GM13976 (cell line): ENCODE data around the gene ETAA1.

Experiments
- DNase-seq: peaks from one replicate; pipeline ENCODE4 v3.0.0; 2012; ENCODE audit warnings: low spot score
- in situ Hi-C: fragments of 300-500 bp; cut with MboI; formaldehyde crosslinking; loops from one replicate; pipeline ENCODE4 v1.12.0; 2022; ENCODE audit warnings: low sequenced_read_pairs, mixed read lengths, inconsistent platforms; ENCODE audit not compliant: unreplicated experiment
- TF ChIP-seq, protein P1 (sequence below): IDR thresholded peaks from 2 replicates; pipeline ENCODE4 v1.5.1; 2012; ENCODE audit warnings: borderline replicate concordance, mild to moderate bottlenecking; ENCODE audit not compliant: insufficient read depth; ENCODE audit errors: extremely low read depth, missing control alignments, control extremely low read depth

ETAA1 gene

DNA sequence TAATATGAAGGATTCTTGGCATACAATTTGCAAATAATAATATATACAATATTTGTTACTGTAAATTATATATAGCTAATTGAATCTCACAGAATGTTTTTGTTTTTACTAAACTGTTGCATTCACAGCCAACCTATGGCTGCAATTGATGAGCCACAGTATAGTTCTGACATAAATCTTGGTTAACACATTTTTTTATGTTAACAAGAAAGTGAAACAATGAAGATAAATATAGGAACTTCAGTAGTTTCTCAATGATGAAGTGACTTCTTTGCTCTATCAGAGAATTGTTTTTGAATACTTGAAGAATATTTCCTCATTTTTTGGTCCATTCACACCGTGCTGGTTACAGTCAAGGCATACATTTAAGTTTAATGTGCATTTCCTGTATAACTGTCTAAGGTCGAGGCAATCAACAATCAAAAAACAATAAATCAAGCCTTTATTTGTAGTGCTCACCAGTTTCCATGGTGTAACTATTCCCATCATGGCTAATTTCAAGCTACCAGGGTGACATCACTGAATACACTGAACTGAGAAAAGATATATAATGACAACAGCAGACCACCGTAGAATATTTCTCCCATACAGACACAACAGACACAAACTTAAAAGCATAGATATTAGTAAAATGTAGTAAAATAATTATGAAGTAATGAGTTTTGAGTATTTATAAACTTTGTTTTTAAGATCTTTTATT is 12.9 kb upstream of the ETAA1 start:
- DNase-seq: no peak
- in situ Hi-C loops: no loop called here
- TF ChIP-seq, protein P1, sequence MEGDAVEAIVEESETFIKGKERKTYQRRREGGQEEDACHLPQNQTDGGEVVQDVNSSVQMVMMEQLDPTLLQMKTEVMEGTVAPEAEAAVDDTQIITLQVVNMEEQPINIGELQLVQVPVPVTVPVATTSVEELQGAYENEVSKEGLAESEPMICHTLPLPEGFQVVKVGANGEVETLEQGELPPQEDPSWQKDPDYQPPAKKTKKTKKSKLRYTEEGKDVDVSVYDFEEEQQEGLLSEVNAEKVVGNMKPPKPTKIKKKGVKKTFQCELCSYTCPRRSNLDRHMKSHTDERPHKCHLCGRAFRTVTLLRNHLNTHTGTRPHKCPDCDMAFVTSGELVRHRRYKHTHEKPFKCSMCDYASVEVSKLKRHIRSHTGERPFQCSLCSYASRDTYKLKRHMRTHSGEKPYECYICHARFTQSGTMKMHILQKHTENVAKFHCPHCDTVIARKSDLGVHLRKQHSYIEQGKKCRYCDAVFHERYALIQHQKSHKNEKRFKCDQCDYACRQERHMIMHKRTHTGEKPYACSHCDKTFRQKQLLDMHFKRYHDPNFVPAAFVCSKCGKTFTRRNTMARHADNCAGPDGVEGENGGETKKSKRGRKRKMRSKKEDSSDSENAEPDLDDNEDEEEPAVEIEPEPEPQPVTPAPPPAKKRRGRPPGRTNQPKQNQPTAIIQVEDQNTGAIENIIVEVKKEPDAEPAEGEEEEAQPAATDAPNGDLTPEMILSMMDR: no peak

DNA sequence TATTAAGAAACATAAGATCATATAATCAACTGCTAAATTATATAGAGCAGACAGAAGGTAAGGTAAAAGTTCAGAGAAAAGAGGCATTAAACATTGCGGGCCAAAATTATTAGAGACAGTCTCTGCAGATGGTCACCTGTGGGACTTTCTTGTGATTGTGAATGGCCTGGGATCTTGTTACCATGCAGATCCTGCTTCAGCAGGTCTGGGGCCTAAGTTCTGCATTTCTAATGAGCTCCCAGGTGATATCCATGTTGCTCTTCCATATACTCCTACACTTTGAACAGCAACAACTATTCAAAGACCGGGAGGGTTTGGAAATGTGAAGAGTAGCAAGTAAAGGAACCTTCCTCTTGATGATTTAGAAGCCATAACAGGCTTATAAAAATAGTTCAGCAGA is 8.5 kb upstream of the ETAA1 start:
- in situ Hi-C loops: no loop called here
- TF ChIP-seq, protein P1: no peak
- DNase-seq: no peak

DNA sequence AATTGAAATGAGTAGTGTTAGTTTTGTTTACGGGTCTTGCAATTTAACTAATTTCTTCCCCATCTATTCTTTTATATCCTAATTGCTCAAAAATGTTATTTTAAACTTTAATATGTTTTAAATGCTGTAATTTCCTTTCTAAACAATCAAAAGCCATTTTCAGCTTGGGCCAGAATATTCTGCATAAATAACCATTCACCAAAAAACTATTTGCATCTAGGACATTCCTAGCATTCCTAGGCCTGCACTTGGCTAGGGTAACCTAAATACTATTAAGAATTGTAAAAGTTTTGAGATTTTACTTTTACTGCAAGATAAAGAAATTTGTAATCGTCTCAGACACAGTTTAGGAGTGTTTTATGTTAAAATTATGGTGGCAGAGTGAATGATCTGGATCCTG is 7.8 kb upstream of the ETAA1 start:
- TF ChIP-seq, protein P1: no peak
- DNase-seq: no peak
- in situ Hi-C loops: no loop called here

DNA sequence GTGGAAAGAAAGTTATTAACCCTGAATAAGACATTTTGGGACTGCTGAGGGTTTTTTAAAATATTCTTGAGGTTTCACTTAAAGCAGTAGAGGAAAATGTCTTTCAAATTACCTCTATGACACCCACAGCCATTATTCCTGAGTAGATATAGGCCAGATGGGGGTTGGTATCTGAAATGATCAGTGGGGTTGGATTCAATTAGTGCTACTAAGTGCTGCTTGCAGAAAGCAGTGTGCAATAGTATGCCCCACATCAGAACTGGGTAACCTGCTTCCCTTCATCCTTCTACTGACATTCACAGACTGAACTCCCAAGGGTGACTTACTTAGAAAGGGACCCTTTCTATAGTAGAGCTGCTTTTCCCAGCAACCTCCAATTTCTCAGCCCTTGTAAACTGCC is 7.3 kb upstream of the ETAA1 start:
- in situ Hi-C loops: no loop called here
- no peak for DNase-seq
- TF ChIP-seq, protein P1: no peak

GRCh38 chr2:67393237-67393636 is 3.9 kb upstream of the ETAA1 start:
- DNase-seq: no peak
- TF ChIP-seq, protein P1: no peak
- in situ Hi-C loops: no loop called here

DNA sequence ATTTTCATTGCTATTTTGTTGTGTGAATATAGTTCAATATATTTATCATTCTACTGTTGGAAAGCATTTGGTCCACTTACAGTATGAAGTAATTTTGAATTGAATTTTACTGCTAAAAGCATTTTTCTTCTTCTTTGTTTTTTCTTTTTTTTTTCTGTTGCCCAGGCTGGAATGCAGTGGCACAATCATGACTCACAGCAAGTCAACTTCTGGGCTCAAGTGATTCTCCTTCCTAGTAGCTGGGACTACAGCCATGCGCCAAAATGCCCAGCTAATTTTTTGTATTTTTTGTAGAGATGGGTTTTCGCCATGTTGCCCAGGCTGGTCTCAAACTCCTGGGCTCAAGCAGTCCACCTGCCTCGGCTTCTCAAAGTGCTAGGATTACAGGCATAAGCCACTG is 2.4 kb upstream of the ETAA1 start:
- in situ Hi-C loops: no loop called here
- TF ChIP-seq, protein P1: no peak
- no peak for DNase-seq
